ENCODE measurements around the gene SHISA4. TPM values are rescaled to one million over a fixed set of nuclear protein-coding genes. Genes with fewer than 3 reads are reported as not detected.
"Not testable (repeated sequence)": the region's sequence is repeated elsewhere in the genome, so short reads cannot be mapped to it uniquely, and the experiment has no call there.

Gene SHISA4
- total RNA-seq (2013) = 2.5 TPM
- 1 to 10 TPM; 1.5 to 3.1 (median 2.3) TPM for polyA plus RNA-seq
- 2.0 and 2.1 TPM in 2 replicates for polyA minus RNA-seq
- 0.08 to 1.0 (median 0.70) reads per million in 11 experiments for total RNA-seq

GRCh38 chr1:201888282-201889089 is at the start of gene SHISA4:
Gene SHISA4, plus strand, starts transcription at chr1:201888898. Its CDS starts 97 bp downstream, at chr1:201888995.
- H2AFZ ChIP-seq (ENCODE audit: insufficient read depth, low read depth, low read length, poor library complexity, severe bottlenecking) = peak within 1 kb of the TSS; percentile 95
- H3K9me3 ChIP-seq (replicated peaks in 1 of 2; ENCODE audit: control insufficient read depth in 1 of 2, insufficient read depth in 1 of 2, low read length in 2 of 2) = peaks cover 0 to 6% of the 10 kb centered on the region in 2 donors
- peaks cover 20 to 23% of the 10 kb centered on the region in 2 donors for H3K4me1 ChIP-seq (ENCODE audit: control insufficient read depth in 1 of 2, insufficient read depth in 2 of 2, low read length in 2 of 2)
- TF ChIP-seq, protein P1, sequence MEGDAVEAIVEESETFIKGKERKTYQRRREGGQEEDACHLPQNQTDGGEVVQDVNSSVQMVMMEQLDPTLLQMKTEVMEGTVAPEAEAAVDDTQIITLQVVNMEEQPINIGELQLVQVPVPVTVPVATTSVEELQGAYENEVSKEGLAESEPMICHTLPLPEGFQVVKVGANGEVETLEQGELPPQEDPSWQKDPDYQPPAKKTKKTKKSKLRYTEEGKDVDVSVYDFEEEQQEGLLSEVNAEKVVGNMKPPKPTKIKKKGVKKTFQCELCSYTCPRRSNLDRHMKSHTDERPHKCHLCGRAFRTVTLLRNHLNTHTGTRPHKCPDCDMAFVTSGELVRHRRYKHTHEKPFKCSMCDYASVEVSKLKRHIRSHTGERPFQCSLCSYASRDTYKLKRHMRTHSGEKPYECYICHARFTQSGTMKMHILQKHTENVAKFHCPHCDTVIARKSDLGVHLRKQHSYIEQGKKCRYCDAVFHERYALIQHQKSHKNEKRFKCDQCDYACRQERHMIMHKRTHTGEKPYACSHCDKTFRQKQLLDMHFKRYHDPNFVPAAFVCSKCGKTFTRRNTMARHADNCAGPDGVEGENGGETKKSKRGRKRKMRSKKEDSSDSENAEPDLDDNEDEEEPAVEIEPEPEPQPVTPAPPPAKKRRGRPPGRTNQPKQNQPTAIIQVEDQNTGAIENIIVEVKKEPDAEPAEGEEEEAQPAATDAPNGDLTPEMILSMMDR (IDR thresholded peaks at IDR 0.05) = no peak
- no peaks in the 10 kb centered on the region for H3K36me3 ChIP-seq (replicated peaks in 1 of 2; ENCODE audit: control insufficient read depth in 1 of 2, insufficient read depth in 2 of 2, low read length in 2 of 2)
- peak; percentile 33 to 40 (median 38) for DNase-seq
- Mint-ChIP-seq H3K27ac (peak within 1 kb of the TSS in 2 of 7 donors; percentile 13 to 68), H3K4me1 (peaks cover 22% of the 10 kb centered on the region), H3K4me3 (peak within 1 kb of the TSS; percentile 79 to 90), H3K9me3 (peaks cover 0 to 13% (median 0%) of the 10 kb centered on the region in 7 donors), H3K36me3 (peaks cover 0 to 6% of the 10 kb centered on the region in 2 donors), H3K27me3 (ENCODE audit: low read depth in 3 of 3) (peaks cover 43 to 60% (median 53%) of the 10 kb centered on the region in 3 donors)
- H3K4me3 ChIP-seq (replicated peaks in 1 of 3; ENCODE audit: low read depth in 2 of 3, low read length in 3 of 3) = peak within 1 kb of the TSS; percentile 48 to 74 (median 49)
- no peaks in the 10 kb centered on the region for H4K20me1 ChIP-seq (ENCODE audit: insufficient read depth, low read length)
- 10% methylated on average over 46 of the region's 49 CpGs for WGBS (ENCODE audit: insufficient coverage)
- peaks cover 19 to 51% of the 10 kb centered on the region in 2 donors for H3K27me3 ChIP-seq (ENCODE audit: control insufficient read depth in 2 of 2, insufficient read depth in 2 of 2, low read length in 2 of 2)
- H3K9ac ChIP-seq (ENCODE audit: insufficient read depth, low read length, poor library complexity, severe bottlenecking) = peak within 1 kb of the TSS; percentile 62
- peak within 1 kb of the TSS; percentile 90 for H3K4me2 ChIP-seq (replicated peaks; ENCODE audit: extremely low read depth, low read length, poor library complexity, severe bottlenecking)
- H3K27ac ChIP-seq (ENCODE audit: low read depth in 1 of 2, low read length in 2 of 2) = no peak within 1 kb of the TSS
- H3K79me2 ChIP-seq (ENCODE audit: insufficient read depth, low read length) = no peaks in the 10 kb centered on the region
- intact Hi-C loops (cut with micrococcal nuclease) = loop anchor here in 1 of 2 donors (10.0 kb wide), 1 partner anchor 256 kb away; the partner anchor contains the start of gene ARL8A

DNA sequence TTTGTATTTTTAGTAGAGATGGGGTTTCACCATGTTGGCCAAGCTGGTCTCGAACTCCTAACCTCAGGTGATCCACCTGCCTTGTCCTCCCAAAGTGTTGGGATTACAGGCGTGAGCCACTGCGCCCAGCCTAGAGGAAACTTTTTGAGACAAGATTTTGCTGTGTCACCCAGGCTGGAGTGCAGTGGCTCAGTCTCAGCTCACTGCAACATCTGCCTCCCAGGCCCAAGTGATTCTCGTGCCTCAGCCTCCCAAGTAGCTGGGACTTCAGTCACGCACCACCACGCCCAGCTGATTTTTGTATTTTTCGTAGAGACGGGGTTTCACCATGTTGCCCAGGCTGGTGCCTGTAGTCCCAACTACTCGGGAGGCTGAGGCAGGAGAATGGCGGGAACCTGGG is 49.6 kb upstream of the SHISA4 start:
- H3K27ac ChIP-seq (ENCODE audit: low read depth in 1 of 2, low read length in 2 of 2); H3K9ac ChIP-seq (ENCODE audit: insufficient read depth, low read length, poor library complexity, severe bottlenecking); intact Hi-C loops (cut with micrococcal nuclease); H3K4me2 ChIP-seq (replicated peaks; ENCODE audit: extremely low read depth, low read length, poor library complexity, severe bottlenecking); H2AFZ ChIP-seq (ENCODE audit: insufficient read depth, low read depth, low read length, poor library complexity, severe bottlenecking); DNase-seq; H3K4me3 ChIP-seq (replicated peaks in 1 of 3; ENCODE audit: low read depth in 2 of 3, low read length in 3 of 3); H3K27me3 Mint-ChIP-seq (ENCODE audit: low read depth in 3 of 3); H3K27me3 ChIP-seq (ENCODE audit: control insufficient read depth in 2 of 2, insufficient read depth in 2 of 2, low read length in 2 of 2); H3K4me3 Mint-ChIP-seq; H3K9me3 ChIP-seq (replicated peaks in 1 of 2; ENCODE audit: control insufficient read depth in 1 of 2, insufficient read depth in 1 of 2, low read length in 2 of 2); H3K9me3 Mint-ChIP-seq: not testable (repeated sequence)
- Mint-ChIP-seq H3K36me3 (peaks cover 13 to 21% of the 10 kb centered on the region in 2 donors), H3K4me1 (peaks cover 33% of the 10 kb centered on the region), H3K27ac (peak overlapping the region in 2 of 7 donors; percentile 13 to 15)
- H4K20me1 ChIP-seq (ENCODE audit: insufficient read depth, low read length) = peaks cover 83% of the 10 kb centered on the region
- 98% methylated on average over 9 of the region's 10 CpGs for WGBS (ENCODE audit: insufficient coverage)
- peaks cover 10 to 24% of the 10 kb centered on the region in 2 donors for H3K4me1 ChIP-seq (ENCODE audit: control insufficient read depth in 1 of 2, insufficient read depth in 2 of 2, low read length in 2 of 2)
- H3K79me2 ChIP-seq (ENCODE audit: insufficient read depth, low read length) = peaks cover 100% of the 10 kb centered on the region
- H3K36me3 ChIP-seq (replicated peaks in 1 of 2; ENCODE audit: control insufficient read depth in 1 of 2, insufficient read depth in 2 of 2, low read length in 2 of 2) = peaks cover 14 to 25% of the 10 kb centered on the region in 2 donors
